GM23338 (cell line): ENCODE data around the gene GRK5. TPM values are rescaled to one million over a fixed set of nuclear protein-coding genes. Genes with fewer than 3 reads are reported as not detected.

Experiments used
- ATAC-seq: fragments of 200-7000 bp; cut with Tn5 transposase; 3 replicates; pipeline ENCODE4 v1.9.1; 2020
- DNase-seq: peaks from one replicate; pipeline ENCODE4 v3.0.0-alpha.2; 2015; ENCODE audit warnings: low spot score
- H2AFZ ChIP-seq: fragments of 200-600 bp; sonication (generic); 2 replicates; pipeline ENCODE4 v1.8.0; 2016; ENCODE audit warnings: antibody characterized with exemption, mild to moderate bottlenecking, moderate library complexity
- H3F3A ChIP-seq: fragments of 200-600 bp; sonication (generic); replicated peaks from 2 replicates; pipeline ENCODE4 v1.8.0; 2017; ENCODE audit warnings: antibody characterized with exemption, mixed run types, low read depth
- H3K27ac ChIP-seq: fragments of 200-600 bp; sonication (generic); 2 replicates; pipeline ENCODE4 v1.6.1; 2016; ENCODE audit warnings: low read depth
- H3K27me3 ChIP-seq: fragments of 200-600 bp; sonication (generic); 2 replicates; pipeline ENCODE4 v1.8.0; 2016; ENCODE audit warnings: mild to moderate bottlenecking, mixed run types, moderate library complexity; ENCODE audit not compliant: insufficient read depth
- H3K36me3 ChIP-seq: fragments of 200-600 bp; sonication (generic); 2 replicates; pipeline ENCODE4 v1.8.0; 2016; ENCODE audit warnings: mild to moderate bottlenecking; ENCODE audit not compliant: insufficient read depth
- H3K4me1 ChIP-seq: fragments of 200-600 bp; sonication (generic); 2 replicates; pipeline ENCODE4 v1.8.0; 2016; ENCODE audit warnings: mild to moderate bottlenecking, moderate library complexity; ENCODE audit not compliant: insufficient read depth
- H3K4me2 ChIP-seq: fragments of 200-600 bp; sonication (generic); 2 replicates; pipeline ENCODE4 v1.7.1; 2017; ENCODE audit warnings: mixed run types
- H3K4me3 ChIP-seq: fragments of 200-600 bp; sonication (generic); 2 replicates; pipeline ENCODE4 v1.6.1; 2016; ENCODE audit warnings: mixed run types
- H3K79me2 ChIP-seq: fragments of 200-600 bp; sonication (generic); replicated peaks from 2 replicates; pipeline ENCODE4 v1.8.0; 2017; ENCODE audit warnings: mild to moderate bottlenecking; ENCODE audit not compliant: insufficient read depth
- H3K9me2 ChIP-seq: fragments of 200-600 bp; sonication (generic); 2 replicates; pipeline ENCODE4 v1.8.0; 2017; ENCODE audit not compliant: insufficient read depth
- H4K20me1 ChIP-seq: fragments of 200-600 bp; sonication (generic); replicated peaks from 2 replicates; pipeline ENCODE4 v1.8.0; 2017; ENCODE audit warnings: mild to moderate bottlenecking; ENCODE audit not compliant: insufficient read depth
- H3K27ac Mint-ChIP-seq: 2 replicates; pipeline ENCODE4 v1.8.0; 2020; ENCODE audit warnings: inconsistent platforms, mild to moderate bottlenecking, moderate library complexity, mixed read lengths
- H3K27me3 Mint-ChIP-seq: 3 replicates; pipeline ENCODE4 v1.8.0; 2022; ENCODE audit warnings: low read depth, mild to moderate bottlenecking, moderate library complexity, mixed read lengths, inconsistent platforms; ENCODE audit not compliant: insufficient read depth, poor library complexity
- H3K36me3 Mint-ChIP-seq: 3 replicates; pipeline ENCODE4 v1.8.0; 2021; ENCODE audit warnings: low read depth, mild to moderate bottlenecking, inconsistent platforms, moderate library complexity, mixed read lengths
- H3K4me1 Mint-ChIP-seq: 3 replicates; pipeline ENCODE4 v1.8.0; 2020; ENCODE audit warnings: mild to moderate bottlenecking, inconsistent platforms, mixed read lengths
- H3K4me3 Mint-ChIP-seq: 3 replicates; pipeline ENCODE4 v1.8.0; 2021; ENCODE audit warnings: moderate library complexity, mild to moderate bottlenecking, inconsistent platforms, mixed read lengths
- H3K9me3 Mint-ChIP-seq: 3 replicates; pipeline ENCODE4 v1.8.0; 2020; ENCODE audit warnings: moderate library complexity, mild to moderate bottlenecking, inconsistent platforms, mixed read lengths
- CTCF ChIP-seq, 2 experiments: fragments of 200-600 bp in 1 of 2; sonication (generic) in 1 of 2; conservative IDR thresholded peaks; 2 replicates each; pipeline versions ENCODE4 v1.5.1 to v1.6.1; 2016 to 2017; ENCODE audit warnings: antibody characterized with exemption in 2 of 2, low read depth in 2 of 2, mild to moderate bottlenecking in 2 of 2, moderate library complexity in 1 of 2
- EZH2 ChIP-seq: fragments of 200-600 bp; sonication (generic); IDR thresholded peaks from one replicate; pipeline ENCODE4 v1.8.0; 2017; ENCODE audit warnings: antibody characterized with exemption, mild to moderate bottlenecking, low read depth; ENCODE audit not compliant: unreplicated experiment
- EZH2phosphoT487 ChIP-seq: fragments of 200-600 bp; sonication (generic); IDR thresholded peaks from one replicate; pipeline ENCODE4 v1.8.1; 2018; ENCODE audit warnings: antibody characterized with exemption; ENCODE audit not compliant: unreplicated experiment
- NANOG ChIP-seq: IDR thresholded peaks from 2 replicates; pipeline ENCODE4 v1.6.1; 2016; ENCODE audit warnings: antibody characterized with exemption, borderline replicate concordance
- REST ChIP-seq: IDR thresholded peaks from one replicate; pipeline ENCODE4 v1.6.1; 2018; ENCODE audit warnings: antibody characterized with exemption; ENCODE audit not compliant: unreplicated experiment
- polyA plus RNA-seq: library from polyadenylated mRNA; unstranded; fragments of >200 nt; fragmentation: Nextera tagmentation; extraction: Ambion mirVana; gene quantifications from 2 replicates; pipeline ENCODE4 v1.2.1, GENCODE V29; 2016
- total RNA-seq: library from RNA; depleted of rRNA; stranded (reverse); fragments of >200 nt; shearing (Covaris generic); gene quantifications from 2 replicates; pipeline ENCODE4 v1.2.3, GENCODE V29; 2014
- TF ChIP-seq, protein P1 (sequence below): IDR thresholded peaks from 2 replicates; pipeline ENCODE4 v1.6.1; 2016; ENCODE audit warnings: antibody characterized with exemption

The GRK5 gene
- total and polyA plus RNA-seq, 2 experiments from 2014 or later, result 0.53 to 2.0 TPM

- TF ChIP-seq REST (no peak), CTCF (conservative IDR thresholded peaks at IDR 0.05; ENCODE audit: low read depth in 2 of 2) (no peak), NANOG (no peak), EZH2 (no peak), EZH2phosphoT487 (no peak)
- TF ChIP-seq, protein P1, sequence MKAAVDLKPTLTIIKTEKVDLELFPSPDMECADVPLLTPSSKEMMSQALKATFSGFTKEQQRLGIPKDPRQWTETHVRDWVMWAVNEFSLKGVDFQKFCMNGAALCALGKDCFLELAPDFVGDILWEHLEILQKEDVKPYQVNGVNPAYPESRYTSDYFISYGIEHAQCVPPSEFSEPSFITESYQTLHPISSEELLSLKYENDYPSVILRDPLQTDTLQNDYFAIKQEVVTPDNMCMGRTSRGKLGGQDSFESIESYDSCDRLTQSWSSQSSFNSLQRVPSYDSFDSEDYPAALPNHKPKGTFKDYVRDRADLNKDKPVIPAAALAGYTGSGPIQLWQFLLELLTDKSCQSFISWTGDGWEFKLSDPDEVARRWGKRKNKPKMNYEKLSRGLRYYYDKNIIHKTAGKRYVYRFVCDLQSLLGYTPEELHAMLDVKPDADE, result no peak
Observed at GRCh38 chr10:119483839-119484238, 276.5 kb downstream of the GRK5 start (continued).

DNA sequence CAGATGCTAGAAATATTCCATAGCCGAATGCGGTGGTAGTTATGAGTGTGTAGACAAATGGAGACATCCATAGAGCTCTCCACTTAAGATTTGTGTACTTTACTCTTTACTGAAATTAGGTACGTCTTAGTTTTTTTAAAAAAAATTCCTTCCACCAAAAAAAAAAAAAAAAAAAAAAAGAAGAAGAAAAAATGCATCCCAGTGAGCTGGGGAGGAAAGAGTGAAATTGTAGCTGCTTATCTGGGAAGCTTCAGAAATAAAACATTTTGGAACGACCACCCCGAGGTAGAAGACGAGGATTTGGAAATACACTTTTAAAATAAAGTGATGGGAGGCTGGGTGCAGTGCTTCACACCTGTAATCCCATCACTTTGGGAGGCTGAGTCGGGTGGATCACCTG is 281.3 kb downstream of the GRK5 start:
- H3K79me2 ChIP-seq, result no peaks in the 10 kb centered on the region
- peaks cover 4% of the 10 kb centered on the region for H3K27me3 Mint-ChIP-seq
- H3K4me2 ChIP-seq, result no peak overlapping the region
- no peaks in the 10 kb centered on the region for H3K9me3 Mint-ChIP-seq
- H3K4me3 ChIP-seq, result no peak overlapping the region
- H3K4me1 ChIP-seq, result no peaks in the 10 kb centered on the region
- no peak overlapping the region for H3K27ac ChIP-seq
- no peaks in the 10 kb centered on the region for H3K4me1 Mint-ChIP-seq
- no peaks in the 10 kb centered on the region for H3K9me2 ChIP-seq
- ATAC-seq (no peak), DNase-seq (no peak)
- no peak overlapping the region for H2AFZ ChIP-seq
- no peak for TF ChIP-seq CTCF (conservative IDR thresholded peaks at IDR 0.05; ENCODE audit: low read depth in 2 of 2)
- TF ChIP-seq EZH2, result no peak
- no peaks in the 10 kb centered on the region for H3K36me3 Mint-ChIP-seq
- H4K20me1 ChIP-seq, result no peaks in the 10 kb centered on the region
- H3K36me3 ChIP-seq, result no peaks in the 10 kb centered on the region
- no peaks in the 10 kb centered on the region for H3F3A ChIP-seq
- H3K27ac Mint-ChIP-seq, result no peak overlapping the region
- no peaks in the 10 kb centered on the region for H3K27me3 ChIP-seq
- H3K4me3 Mint-ChIP-seq, result no peak overlapping the region
